MG63 (cell line): ENCODE data around the gene FAM222A. TPM values are rescaled to one million over a fixed set of nuclear protein-coding genes. Genes with fewer than 3 reads are reported as not detected.
"Not testable (repeated sequence)": the region's sequence is repeated elsewhere in the genome, so short reads cannot be mapped to it uniquely, and the experiment has no call there.

Experiments
- DNase-seq: peaks from one replicate; pipeline ENCODE4 v3.0.0-alpha.2; 2020
- H3K27me3 ChIP-seq: fragments of 250-450 bp; sonication (Bioruptor Pico); 2 replicates; pipeline ENCODE4 v1.5.1; 2020; ENCODE audit warnings: mild to moderate bottlenecking, moderate library complexity
- H3K36me3 ChIP-seq: fragments of 250-450 bp; sonication (Bioruptor Pico); 2 replicates; pipeline ENCODE4 v1.5.1; 2020; ENCODE audit warnings: mild to moderate bottlenecking, moderate library complexity
- H3K4me3 ChIP-seq: fragments of 250-450 bp; sonication (Bioruptor Pico); 2 replicates; pipeline ENCODE4 v1.5.1; 2020; ENCODE audit warnings: mild to moderate bottlenecking, moderate library complexity
- H3K9me3 ChIP-seq: fragments of 250-450 bp; sonication (Bioruptor Pico); 2 replicates; pipeline ENCODE4 v1.5.1; 2020; ENCODE audit warnings: mild to moderate bottlenecking, moderate library complexity
- total RNA-seq: library from RNA; depleted of rRNA; stranded (reverse); fragments of >200 nt; shearing (Covaris generic); gene quantifications from 2 replicates; pipeline ENCODE4 v1.2.3, GENCODE V29; 2014; ENCODE audit warnings: low replicate concordance

FAM222A gene
- total RNA-seq, 1 experiment from 2014 or later = 1.8 TPM

- Histone ChIP-seq H3K4me3 (no peak overlapping the region), H3K36me3 (no peaks in the 10 kb centered on the region), H3K9me3 (no peaks in the 10 kb centered on the region), H3K27me3 (no peaks in the 10 kb centered on the region)
- DNase-seq = no peak
Observed at GRCh38 chr12:109685574-109686447, 27.8 kb upstream of the FAM222A start.

GRCh38 chr12:109686523-109686922 is 27.1 kb upstream of the FAM222A start:
- no peak for DNase-seq
- H3K36me3 ChIP-seq = no peaks in the 10 kb centered on the region

DNA sequence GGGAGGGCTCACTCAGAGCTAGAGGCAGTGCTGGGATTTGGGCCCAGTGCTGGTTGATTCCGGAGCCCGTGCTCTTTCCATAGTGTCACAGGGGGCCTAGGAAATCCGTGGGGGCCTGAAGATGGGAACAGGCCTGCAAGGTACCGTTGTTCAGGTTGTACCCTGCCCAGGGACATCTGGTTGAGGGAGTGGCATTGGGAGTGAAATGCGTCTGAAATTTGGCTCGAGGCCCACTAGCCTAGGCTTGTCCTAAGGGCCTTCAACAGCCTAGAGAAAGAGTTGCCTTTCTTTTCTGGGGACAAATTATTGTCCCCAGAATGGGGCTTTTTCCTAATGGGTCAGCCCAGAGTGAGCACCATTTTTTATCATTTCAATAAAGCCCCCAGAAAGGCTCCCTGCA is 26.4 kb upstream of the FAM222A start:
- DNase-seq = no peak

More at GRCh38 chr12:109686523-109686922, 27.1 kb upstream of the FAM222A start:
- Histone ChIP-seq H3K4me3 (no peak overlapping the region), H3K9me3 (no peaks in the 10 kb centered on the region), H3K27me3 (no peaks in the 10 kb centered on the region)

DNA sequence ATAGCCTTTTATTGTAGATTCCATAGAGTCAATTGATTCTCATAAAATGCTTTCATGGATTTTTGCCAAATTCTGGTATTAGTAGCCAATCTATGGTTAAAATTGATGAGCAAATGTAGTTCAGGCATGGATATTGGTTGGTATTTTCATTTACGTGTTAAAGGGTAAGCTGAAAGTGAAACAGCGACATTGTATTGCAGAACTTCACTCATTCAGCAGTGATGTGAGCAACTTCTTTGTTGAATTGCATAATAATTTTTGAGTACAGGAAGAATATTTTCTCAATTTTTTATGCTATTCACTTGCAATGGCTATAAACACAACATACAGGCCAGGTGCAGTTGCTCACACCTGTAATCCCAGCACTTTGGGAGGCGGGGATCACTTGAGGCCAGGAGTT is 24.2 kb upstream of the FAM222A start:
- Histone ChIP-seq H3K36me3 (no peaks in the 10 kb centered on the region), H3K27me3 (no peaks in the 10 kb centered on the region), H3K4me3 (no peak overlapping the region), H3K9me3 (no peaks in the 10 kb centered on the region)
- no peak for DNase-seq

More for the DNA sequence above, 26.4 kb upstream of the FAM222A start:
- Histone ChIP-seq H3K4me3 (no peak overlapping the region), H3K9me3 (no peaks in the 10 kb centered on the region), H3K27me3 (no peaks in the 10 kb centered on the region), H3K36me3 (no peaks in the 10 kb centered on the region)

DNA sequence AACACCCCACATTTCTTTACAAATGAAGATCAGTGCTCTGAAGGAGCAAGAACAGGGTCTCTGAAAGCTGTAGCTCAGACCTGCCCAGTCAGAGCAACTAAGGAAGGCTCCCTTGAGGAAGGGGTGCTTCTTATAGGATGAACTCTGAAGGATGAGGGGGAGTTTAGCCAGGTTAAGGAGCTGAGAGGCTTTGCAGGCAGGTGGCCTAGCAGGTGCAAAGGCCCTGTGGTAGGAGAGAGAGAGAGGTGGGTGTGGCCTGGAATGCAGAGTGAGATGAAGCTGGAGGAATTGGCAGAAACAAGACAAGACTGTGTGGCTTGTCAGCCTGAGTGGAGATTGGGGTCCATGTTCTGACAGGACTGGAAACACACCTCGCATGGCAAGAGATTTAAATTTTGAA is 20.5 kb upstream of the FAM222A start:
- H3K4me3 ChIP-seq = no peak overlapping the region
- H3K36me3 ChIP-seq = no peaks in the 10 kb centered on the region
- no peaks in the 10 kb centered on the region for H3K9me3 ChIP-seq
- H3K27me3 ChIP-seq = no peaks in the 10 kb centered on the region
- no peak for DNase-seq

DNA sequence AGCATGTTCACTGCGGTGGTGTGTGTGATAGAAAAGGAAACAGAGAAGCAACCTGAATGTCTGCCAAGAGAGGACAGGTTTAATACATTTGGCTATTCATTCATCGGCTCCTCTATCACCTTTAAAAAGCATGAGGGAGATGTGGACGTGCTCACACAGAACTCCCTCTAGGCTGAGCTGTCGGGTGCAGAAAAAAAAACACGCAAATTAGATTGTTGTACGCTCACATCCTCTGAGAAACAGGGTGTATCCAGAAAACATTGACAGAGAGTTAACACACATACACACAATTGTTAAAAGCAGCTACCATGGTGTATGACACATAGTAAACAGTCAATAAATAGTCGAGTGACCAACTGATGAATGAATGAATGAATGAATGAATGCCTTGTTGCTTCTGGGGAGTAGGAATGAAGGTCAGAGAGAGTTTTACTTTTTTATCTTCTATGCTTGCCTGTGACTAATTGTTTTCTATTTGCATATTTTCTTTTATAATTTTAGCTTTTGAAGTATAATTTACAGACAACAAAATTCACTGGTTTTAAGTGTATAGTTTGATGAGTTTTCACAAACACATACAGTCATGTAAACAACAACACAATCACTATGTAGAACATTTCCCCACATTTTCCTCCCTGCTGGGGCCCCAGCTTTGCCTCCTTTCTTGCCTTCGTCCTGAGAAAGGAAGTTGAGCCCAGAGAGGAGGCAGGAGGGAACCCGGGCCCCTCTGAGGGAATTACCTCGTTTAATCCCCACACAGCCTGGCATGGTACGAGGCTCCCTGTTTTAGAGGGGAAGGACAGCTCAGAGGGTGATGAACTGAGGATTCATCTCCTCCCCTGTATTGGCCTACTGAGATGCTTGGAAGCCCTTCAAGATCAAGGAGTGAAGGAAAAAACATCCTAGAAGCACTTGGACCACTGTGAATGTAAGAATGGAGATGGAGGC is 19.7 kb upstream of the FAM222A start:
- no peaks in the 10 kb centered on the region for H3K36me3 ChIP-seq
- H3K27me3 ChIP-seq = no peaks in the 10 kb centered on the region
- DNase-seq = no peak
- no peak overlapping the region for H3K4me3 ChIP-seq
- no peaks in the 10 kb centered on the region for H3K9me3 ChIP-seq

- not testable (repeated sequence) for H3K27me3 ChIP-seq, H3K36me3 ChIP-seq, H3K4me3 ChIP-seq, DNase-seq, H3K9me3 ChIP-seq
Observed at GRCh38 chr12:109694629-109695028, 19.0 kb upstream of the FAM222A start.

DNA sequence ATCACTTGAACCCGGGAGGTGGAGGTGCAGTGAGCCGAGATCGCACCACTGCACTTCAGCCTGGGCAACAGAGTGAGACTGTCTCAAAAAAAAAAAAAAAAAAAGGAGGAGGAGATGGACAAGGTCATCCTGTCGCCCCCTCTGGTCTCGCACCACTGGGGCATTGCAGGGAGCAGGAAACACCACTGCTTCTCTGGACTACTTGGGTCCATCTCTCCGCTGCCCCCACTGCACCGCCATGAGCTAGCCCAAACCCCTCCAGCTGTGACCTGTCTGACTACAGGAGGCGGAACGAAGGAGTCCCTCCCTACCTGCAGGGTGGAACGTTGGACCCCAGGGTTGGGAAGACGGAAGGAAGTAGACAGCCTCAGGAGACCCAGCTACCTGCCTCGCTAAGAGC is 18.2 kb upstream of the FAM222A start:
- no peaks in the 10 kb centered on the region for H3K27me3 ChIP-seq
- no peaks in the 10 kb centered on the region for H3K9me3 ChIP-seq
- H3K36me3 ChIP-seq = no peaks in the 10 kb centered on the region
- H3K4me3 ChIP-seq = no peak overlapping the region
- no peak for DNase-seq

DNA sequence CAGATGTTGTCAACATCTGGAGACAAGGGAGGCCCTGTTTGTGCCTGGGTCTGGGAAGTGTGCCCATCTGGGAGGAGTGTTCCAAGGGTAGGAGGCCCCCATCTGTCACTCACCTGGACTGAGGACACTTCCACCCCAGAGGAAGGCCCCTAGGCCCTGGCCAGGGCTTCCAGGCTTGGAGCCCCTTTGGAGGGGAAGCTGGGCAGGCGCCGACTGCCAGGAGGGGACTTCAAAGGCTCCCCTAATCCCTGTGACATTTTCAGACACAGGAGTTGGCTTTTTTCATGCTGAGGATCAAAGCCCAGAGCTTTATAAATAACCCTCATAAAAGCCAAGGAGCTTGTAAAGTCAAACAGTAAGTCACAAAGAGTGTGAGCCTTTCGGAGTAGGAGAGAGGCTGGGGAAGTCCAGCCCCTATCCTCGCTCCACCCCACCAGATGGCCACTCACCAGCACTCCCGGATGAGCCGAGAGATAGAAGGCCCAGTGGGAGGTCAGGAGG is 17.6 kb upstream of the FAM222A start:
- H3K36me3 ChIP-seq = no peaks in the 10 kb centered on the region
- no peaks in the 10 kb centered on the region for H3K9me3 ChIP-seq
- no peak for DNase-seq
- no peaks in the 10 kb centered on the region for H3K27me3 ChIP-seq
- no peak overlapping the region for H3K4me3 ChIP-seq

DNA sequence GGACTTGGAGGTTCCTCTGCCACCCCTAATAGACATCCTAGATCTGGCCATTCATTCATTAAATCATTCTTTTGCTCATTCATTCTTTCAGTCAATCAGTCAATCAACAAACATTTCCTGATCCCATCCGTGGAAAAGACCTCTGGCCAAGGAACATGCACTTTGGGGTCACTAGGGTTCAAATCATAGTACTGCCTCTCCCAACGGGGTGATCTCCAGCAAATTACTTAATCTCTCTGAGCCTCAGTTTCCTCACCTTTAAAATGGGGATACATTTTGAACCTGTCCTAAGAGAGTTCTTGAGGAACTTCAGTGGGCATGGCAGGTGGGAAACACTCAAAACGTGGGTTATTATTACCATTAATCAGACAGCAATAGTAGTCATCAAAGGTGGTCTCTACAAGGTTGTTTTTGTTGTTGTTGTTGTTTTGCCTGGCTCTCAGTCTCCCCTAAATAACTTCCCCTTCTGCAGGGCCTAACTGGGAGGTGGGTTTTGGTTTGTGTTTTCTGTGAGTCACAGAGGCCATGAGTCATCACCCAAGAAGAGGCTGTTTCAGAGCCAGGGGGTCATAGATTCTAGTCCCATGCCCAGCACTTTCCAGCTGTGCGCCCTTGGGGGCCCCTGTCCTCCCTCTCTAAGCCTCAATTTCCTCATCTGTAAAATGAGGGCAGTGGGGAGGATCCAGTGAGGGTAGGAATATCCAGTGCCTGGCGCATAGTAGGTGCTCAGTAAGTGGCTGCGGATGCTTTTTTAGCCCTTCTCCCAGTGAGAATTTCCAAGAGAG is 16.9 kb upstream of the FAM222A start:
- Histone ChIP-seq H3K27me3 (no peaks in the 10 kb centered on the region), H3K4me3 (no peak overlapping the region), H3K9me3 (no peaks in the 10 kb centered on the region), H3K36me3 (no peaks in the 10 kb centered on the region)
- peak; percentile 37 for DNase-seq

DNA sequence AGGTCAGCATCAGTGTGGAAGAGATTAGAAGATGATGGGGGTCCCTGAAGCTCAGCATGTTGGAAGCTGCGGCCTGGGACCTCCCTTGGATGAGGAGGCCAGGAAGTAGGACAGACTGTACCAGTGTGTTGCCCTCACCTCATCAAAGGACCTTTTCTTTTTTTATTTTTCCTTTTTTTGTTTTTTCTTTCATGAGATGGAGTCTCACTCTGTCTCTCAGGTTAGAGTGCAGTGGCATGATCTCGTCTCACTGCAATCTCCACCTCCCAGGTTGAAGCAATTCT is 16.4 kb upstream of the FAM222A start:
- DNase-seq = no peak
- Histone ChIP-seq H3K27me3 (no peaks in the 10 kb centered on the region), H3K4me3 (no peak overlapping the region), H3K36me3 (no peaks in the 10 kb centered on the region), H3K9me3 (no peaks in the 10 kb centered on the region)

DNA sequence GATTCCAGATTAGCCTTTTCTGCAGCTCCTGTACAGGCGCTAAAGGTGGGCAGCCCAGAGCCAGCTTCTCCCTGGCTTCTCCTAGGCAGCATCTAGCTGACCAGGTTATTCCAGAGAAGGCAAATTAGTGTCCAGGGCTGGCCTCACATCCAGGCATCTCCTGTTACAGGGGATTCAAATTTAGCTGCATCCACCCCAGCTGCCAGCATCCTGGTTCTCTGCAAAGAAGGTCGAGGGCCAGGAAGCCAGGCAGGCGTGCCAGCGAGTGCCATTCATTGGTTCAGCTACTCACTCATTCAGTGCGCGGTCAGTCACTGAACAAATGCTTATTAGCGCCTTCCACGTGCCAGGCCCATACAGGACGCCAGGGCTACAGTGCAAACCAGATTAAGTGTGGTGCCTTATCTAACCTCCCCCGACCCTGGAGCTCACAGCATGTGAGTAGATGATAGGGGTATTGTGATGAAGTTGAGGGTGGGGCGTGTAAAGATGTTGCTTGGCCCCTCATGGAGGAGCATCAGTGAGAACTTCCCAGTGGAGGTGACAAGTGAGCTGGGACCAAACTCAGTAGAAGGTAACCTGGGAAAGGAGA is 15.7 kb upstream of the FAM222A start:
- DNase-seq = no peak
- Histone ChIP-seq H3K9me3 (no peaks in the 10 kb centered on the region), H3K36me3 (no peaks in the 10 kb centered on the region), H3K4me3 (no peak overlapping the region), H3K27me3 (no peaks in the 10 kb centered on the region)

DNA sequence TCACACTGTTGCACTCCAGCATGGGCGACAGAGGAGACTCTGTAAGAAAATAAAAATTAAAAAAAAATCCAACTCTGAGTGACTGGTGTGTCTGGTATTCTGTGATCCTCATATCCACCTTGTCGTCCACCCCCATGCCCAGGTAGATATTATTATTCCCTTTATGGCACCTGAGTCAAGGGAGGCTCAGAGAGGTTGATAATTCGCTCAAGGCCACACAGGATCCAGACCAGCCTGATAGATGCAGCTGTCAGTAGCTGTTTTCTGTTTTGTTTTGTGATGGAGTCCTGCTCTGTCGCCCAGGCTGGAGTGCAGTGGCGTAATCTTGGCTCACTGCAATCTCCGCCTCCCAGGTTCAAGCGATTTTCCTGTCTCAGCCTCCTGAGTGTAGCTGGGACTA is 14.8 kb upstream of the FAM222A start:
- DNase-seq = no peak
- Histone ChIP-seq H3K36me3 (no peaks in the 10 kb centered on the region), H3K4me3 (no peak overlapping the region), H3K9me3 (no peaks in the 10 kb centered on the region), H3K27me3 (no peaks in the 10 kb centered on the region)

GRCh38 chr12:109701064-109701463 is 12.6 kb upstream of the FAM222A start:
- Histone ChIP-seq H3K4me3 (no peak overlapping the region), H3K9me3 (no peaks in the 10 kb centered on the region), H3K27me3 (no peaks in the 10 kb centered on the region), H3K36me3 (no peaks in the 10 kb centered on the region)
- no peak for DNase-seq

DNA sequence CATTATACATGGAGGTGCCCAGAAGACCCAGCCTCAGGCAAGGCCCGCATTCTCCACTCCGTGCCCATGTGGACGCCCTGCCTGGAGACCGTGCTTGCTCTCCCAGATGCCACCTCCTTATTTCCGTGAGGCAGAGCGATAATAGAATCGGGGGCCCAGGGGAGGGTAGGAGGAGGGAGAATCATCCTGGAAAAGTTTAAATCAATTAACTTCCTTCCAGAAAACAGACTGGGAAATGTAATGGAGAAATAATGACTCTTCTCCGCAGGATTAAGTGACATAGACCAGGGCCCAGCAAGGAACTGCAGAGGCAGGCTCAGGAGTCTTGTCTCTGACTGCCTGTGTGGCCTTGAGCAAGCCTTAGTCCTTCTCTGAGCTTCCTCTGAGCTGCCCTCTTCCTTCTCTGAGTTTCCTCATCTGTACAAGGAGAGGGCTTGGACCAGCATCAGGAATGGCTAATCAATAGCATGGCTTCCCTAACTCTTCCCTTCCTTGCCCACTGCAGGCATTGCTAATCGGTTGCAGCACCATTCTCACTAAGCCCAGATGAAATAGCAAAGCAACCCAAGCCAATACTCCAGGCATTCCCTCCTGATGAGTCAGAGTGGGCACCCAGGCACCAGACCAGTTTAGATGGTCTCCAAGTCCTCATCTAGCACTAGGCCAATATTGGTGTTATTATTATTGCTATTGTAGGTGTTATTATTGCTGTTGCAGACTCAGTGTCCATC is 11.3 kb upstream of the FAM222A start:
- Histone ChIP-seq H3K4me3 (no peak overlapping the region), H3K27me3 (no peaks in the 10 kb centered on the region), H3K36me3 (no peaks in the 10 kb centered on the region), H3K9me3 (no peaks in the 10 kb centered on the region)
- DNase-seq = peak; percentile 35

GRCh38 chr12:109703684-109704083 is 9.9 kb upstream of the FAM222A start:
- H3K36me3 ChIP-seq = no peaks in the 10 kb centered on the region
- DNase-seq = no peak
- H3K9me3 ChIP-seq = no peaks in the 10 kb centered on the region
- no peak overlapping the region for H3K4me3 ChIP-seq
- H3K27me3 ChIP-seq = no peaks in the 10 kb centered on the region
